ENCODE results near the gene ZNF608.

The ZNF608 gene

DNA sequence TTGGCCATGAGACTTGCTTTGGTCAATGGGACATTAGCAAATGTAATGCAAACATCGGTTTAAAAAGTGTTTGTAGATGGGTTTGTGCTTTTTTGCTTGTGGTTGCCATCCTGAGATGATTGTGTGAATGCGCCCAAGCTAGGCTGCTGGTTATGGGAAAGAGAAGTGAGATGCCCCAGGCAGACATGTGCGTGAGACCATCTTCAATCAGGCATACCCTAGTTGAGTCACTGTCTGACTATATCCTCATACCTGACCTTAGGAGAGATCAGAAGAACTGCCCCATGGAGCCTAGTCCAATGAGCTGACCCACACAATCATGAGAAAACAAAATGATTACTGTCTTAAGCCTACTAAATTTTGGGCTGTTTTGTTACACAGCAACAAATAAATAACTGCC, 36.8 kb upstream of the ZNF608 start:
- TF ChIP-seq, protein P1, sequence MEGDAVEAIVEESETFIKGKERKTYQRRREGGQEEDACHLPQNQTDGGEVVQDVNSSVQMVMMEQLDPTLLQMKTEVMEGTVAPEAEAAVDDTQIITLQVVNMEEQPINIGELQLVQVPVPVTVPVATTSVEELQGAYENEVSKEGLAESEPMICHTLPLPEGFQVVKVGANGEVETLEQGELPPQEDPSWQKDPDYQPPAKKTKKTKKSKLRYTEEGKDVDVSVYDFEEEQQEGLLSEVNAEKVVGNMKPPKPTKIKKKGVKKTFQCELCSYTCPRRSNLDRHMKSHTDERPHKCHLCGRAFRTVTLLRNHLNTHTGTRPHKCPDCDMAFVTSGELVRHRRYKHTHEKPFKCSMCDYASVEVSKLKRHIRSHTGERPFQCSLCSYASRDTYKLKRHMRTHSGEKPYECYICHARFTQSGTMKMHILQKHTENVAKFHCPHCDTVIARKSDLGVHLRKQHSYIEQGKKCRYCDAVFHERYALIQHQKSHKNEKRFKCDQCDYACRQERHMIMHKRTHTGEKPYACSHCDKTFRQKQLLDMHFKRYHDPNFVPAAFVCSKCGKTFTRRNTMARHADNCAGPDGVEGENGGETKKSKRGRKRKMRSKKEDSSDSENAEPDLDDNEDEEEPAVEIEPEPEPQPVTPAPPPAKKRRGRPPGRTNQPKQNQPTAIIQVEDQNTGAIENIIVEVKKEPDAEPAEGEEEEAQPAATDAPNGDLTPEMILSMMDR (IDR thresholded peaks at IDR 0.05; ENCODE audit: insufficient read depth, missing control alignments), result no peak
- no peak for FAIRE-seq
- DNase-seq (ENCODE audit: insufficient read length, low spot score), result no peak

DNA sequence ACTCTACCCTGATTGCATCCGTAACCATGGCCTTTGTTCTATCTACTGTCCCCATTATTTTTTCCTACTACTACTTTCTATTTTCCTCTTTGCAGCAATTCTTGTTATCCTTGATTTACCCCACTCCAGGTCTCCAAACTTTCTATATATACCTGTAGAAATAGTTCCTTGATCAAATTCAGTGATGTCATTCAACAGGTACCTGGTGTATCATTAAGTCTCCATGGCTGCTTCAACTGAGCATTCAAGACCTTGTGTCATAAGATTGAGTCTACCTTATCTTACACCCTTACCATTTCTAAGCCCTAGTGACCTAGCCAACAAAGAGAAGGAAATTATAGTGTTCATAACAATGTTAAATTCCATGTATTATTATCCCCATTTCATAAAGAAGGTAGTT, 35.8 kb upstream of the ZNF608 start:
- DNase-seq (ENCODE audit: insufficient read length, low spot score) (no peak), FAIRE-seq (no peak)
- TF ChIP-seq, protein P1 (IDR thresholded peaks at IDR 0.05; ENCODE audit: insufficient read depth, missing control alignments), result no peak

GRCh38 chr5:124780011-124780410, 33.6 kb upstream of the ZNF608 start:
- TF ChIP-seq, protein P1 (IDR thresholded peaks at IDR 0.05; ENCODE audit: insufficient read depth, missing control alignments), result no peak
- FAIRE-seq (no peak), DNase-seq (ENCODE audit: insufficient read length, low spot score) (no peak)

GRCh38 chr5:124773315-124774311, 27.2 kb upstream of the ZNF608 start:
- TF ChIP-seq, protein P1 (IDR thresholded peaks at IDR 0.05; ENCODE audit: insufficient read depth, missing control alignments), result no peak
- no peak for DNase-seq (ENCODE audit: insufficient read length, low spot score)
- no peak for FAIRE-seq

- TF ChIP-seq, protein P1 (IDR thresholded peaks at IDR 0.05; ENCODE audit: insufficient read depth, missing control alignments), result no peak
- DNase-seq (ENCODE audit: insufficient read length, low spot score) (no peak), FAIRE-seq (peak; percentile 16)
Observed at GRCh38 chr5:124772457-124773200, 26.2 kb upstream of the ZNF608 start.

DNA sequence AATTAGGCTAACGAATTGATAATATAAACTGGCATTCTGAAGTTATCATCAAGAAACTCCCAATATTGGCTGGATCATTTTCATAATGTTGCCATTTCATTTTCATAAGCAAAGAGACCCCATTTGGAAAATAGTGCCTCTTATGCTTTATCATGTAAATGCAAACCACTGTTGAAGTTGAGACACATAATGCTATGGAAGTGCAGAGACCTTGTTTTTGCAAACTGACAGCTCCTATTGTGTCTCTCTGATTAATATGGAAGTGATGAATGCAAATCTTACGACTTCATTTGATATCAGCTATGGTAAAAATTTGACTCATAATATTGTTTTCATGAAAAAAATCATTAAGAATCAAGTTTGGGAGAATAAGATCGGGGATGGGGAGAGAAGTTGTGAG, 25.3 kb upstream of the ZNF608 start:
- TF ChIP-seq, protein P1 (IDR thresholded peaks at IDR 0.05; ENCODE audit: insufficient read depth, missing control alignments), result no peak
- no peak for FAIRE-seq
- no peak for DNase-seq (ENCODE audit: insufficient read length, low spot score)

All from D721Med (cell line).